ENCODE measurements around the gene CT45A3.
"Not testable (repeated sequence)": the region's sequence is repeated elsewhere in the genome, so short reads cannot be mapped to it uniquely, and the experiment has no call there.

Gene CT45A3, protein sequence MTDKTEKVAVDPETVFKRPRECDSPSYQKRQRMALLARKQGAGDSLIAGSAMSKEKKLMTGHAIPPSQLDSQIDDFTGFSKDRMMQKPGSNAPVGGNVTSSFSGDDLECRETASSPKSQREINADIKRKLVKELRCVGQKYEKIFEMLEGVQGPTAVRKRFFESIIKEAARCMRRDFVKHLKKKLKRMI

DNA sequence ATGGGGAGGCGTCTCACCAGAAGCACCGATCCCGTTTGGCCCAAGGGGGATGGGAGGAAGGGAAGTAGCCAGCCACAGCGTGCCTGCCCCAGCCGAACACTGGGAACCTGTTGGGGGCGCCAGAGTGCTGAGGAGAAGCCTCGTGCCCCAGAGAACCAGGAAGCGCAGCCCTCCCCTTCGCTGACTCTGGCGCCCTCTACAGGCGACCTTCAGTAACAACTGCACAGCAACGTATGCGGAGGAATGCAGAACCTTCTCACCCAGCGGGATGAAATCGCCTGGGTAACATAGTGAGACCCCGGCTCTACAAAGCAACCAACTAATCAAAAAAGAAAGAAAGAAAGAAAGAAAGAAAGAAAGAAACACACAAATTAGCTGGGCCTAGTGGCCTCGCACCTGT lies at the start of gene CT45A3:
CT45A3 (minus strand) TSS at position 101 of the 400 bp plus-strand sequence. CDS start 3,747 bp downstream, outside the sequence.
- not testable (repeated sequence) for DNase-seq (ENCODE audit: low spot score)

DNA sequence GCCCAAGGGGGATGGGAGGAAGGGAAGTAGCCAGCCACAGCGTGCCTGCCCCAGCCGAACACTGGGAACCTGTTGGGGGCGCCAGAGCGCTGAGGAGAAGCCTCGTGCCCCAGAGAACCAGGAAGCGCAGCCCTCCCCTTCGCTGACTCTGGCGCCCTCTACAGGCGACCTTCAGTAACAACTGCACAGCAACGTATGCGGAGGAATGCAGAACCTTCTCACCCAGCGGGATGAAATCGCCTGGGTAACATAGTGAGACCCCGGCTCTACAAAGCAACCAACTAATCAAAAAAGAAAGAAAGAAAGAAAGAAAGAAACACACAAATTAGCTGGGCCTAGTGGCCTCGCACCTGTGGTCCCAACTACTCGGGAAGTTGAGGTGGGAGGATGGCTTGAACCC lies 34.7 kb upstream of the CT45A3 start, which contains the start of gene CT45A6:
CT45A6 (minus strand) TSS at position 101 of the 400 bp plus-strand sequence. CDS start 3,794 bp downstream, outside the sequence.
- DNase-seq (ENCODE audit: low spot score) = not testable (repeated sequence)

DNA sequence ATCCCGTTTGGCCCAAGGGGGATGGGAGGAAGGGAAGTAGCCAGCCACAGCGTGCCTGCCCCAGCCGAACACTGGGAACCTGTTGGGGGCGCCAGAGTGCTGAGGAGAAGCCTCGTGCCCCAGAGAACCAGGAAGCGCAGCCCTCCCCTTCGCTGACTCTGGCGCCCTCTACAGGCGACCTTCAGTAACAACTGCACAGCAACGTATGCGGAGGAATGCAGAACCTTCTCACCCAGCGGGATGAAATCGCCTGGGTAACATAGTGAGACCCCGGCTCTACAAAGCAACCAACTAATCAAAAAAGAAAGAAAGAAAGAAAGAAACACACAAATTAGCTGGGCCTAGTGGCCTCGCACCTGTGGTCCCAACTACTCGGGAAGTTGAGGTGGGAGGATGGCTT lies 17.4 kb upstream of the CT45A3 start, which contains the start of gene CT45A5:
CT45A5 (minus strand) TSS at position 101 of the 400 bp plus-strand sequence. CDS start 3,774 bp downstream, outside the sequence.
- DNase-seq (ENCODE audit: low spot score) = not testable (repeated sequence)

DNA sequence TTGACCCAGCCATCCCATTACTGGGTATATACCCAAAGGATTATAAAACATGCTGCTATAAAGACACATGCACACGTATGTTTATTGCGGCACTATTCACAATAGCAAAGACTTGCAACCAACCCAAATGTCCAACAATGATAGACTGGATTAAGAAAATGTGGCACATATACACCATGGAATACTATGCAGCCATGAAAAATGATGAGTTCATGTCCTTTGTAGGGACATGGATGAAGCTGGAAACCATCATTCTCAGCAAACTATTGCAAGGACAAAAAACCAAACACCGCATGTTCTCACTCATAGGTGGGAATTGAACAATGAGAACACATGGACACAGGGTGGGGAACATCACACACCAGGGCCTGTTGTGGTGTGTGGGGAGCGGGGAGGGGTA lies 23.3 kb downstream of the CT45A3 start:
- DNase-seq (ENCODE audit: low spot score) = not testable (repeated sequence)

GRCh38 chrX:135741192-135741715 lies 26.7 kb downstream of the CT45A3 start:
- no peak for DNase-seq (ENCODE audit: low spot score)

GRCh38 chrX:135740681-135741149 lies 27.3 kb downstream of the CT45A3 start:
- peak; percentile 21 for DNase-seq (ENCODE audit: low spot score)

GRCh38 chrX:135737366-135738071 lies 30.5 kb downstream of the CT45A3 start:
- DNase-seq (ENCODE audit: low spot score) = no peak

GRCh38 chrX:135734666-135735065 lies 33.3 kb downstream of the CT45A3 start:
- DNase-seq (ENCODE audit: low spot score) = not testable (repeated sequence)

- DNase-seq (ENCODE audit: low spot score) = no peak
Measured at GRCh38 chrX:135713795-135714194, 54.2 kb downstream of the CT45A3 start.

DNA sequence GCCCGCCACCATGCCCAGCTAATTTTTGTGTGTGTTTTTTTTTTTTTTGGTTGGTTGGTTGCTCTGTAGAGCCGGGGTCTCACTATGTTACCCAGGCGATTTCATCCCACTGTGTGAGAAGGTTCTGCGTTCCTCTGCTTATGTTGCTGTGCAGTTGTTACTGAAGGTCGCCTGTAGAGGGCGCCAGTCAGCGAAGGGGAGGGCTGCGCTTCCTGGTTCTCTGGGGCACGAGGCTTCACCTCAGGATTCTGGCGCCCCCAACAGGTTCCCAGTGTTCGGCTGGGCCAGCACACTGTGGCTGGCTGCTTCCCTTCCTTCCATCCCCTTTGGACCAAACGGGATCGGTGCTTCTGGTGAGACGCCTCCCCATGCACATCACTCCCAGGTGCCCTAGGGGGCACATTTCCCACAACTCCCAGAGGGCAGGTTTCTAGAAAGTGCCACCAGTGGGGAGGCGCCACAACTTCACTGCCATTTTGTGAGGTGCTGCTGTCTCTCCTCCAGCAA lies 54.8 kb downstream of the CT45A3 start, which contains the start of gene CT45A1:
CT45A1 (plus strand) TSS at position 457 of the 507 bp plus-strand sequence. CDS start 5,302 bp downstream, outside the sequence.
- not testable (repeated sequence) for DNase-seq (ENCODE audit: low spot score)

Data from kidney tubule cell (primary cell).